COLO668 (cell line): Measurements from ENCODE around the gene ZMIZ1.

ENCODE experiments used
- DNase-seq: peaks from one replicate; lab custom pipeline; 2025; ENCODE audit not compliant: unreplicated experiment; lab: John Stamatoyannopoulos, UW

Gene ZMIZ1

DNA sequence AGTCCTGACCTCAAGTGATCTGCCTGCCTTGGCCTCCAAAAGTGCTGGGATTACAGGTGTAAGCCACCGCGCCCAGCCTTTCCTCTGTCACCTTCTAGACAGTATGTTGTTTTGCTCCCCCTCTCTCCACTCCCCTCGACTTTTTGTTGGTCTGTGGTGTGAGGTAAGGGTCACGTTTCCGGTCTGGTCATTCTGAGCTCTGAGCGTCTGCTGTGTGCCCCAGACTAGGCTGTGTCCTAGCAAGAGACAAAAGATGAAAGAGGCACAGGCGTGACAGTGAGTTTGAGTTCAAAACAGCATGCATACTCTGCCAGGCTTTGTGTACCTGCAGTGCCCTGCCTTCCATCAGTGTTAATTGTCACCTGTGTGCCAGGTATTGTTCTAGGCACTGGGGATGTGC, 191.1 kb downstream of the ZMIZ1 start:
- DNase-seq: no peak

DNA sequence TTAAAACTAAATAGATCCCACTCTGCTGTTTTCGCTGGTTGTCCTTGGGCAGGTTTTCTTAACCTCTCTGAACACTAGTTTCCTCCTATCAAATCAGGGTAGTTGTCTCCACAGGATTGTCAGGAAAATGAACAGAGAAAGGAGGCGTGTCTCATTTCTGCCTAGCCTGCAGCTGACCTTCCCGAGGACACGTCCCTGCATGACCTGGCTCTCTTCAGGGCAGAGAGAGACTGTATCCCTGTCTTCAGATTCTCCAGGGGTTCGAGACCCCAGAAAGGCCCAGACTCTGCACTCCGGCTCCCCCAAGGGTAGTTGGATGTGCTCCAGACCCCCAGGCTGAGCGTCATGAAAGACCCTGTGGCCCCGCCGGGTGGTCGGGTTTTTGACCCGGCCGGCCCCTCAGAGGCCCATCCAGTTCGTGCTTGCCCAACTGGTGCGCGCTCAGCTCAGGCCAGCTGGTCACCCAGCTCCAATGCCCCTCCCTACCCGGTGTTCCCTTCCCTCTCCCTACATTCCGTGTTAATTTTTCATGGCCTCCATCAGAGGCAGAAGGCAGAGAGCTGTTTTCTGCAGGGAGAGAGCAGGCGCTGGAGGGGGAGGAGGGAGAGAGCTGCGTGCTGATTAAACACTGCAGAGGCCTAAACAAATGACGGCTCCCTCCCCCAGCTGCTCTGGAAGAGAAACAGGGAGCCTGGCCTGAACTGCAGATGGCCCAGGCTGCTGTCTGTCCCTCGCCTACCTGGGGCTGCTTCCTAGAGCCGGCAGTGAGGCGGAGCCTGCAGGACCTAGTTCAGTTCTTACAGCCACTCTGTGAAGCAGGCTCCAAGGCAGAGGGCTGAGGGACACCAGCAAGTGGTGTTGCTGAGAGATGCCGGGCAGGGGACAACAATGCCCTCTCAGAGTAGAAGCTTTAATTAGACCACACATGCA, 192.3 kb downstream of the ZMIZ1 start:
- peak; percentile 74 for DNase-seq

DNA sequence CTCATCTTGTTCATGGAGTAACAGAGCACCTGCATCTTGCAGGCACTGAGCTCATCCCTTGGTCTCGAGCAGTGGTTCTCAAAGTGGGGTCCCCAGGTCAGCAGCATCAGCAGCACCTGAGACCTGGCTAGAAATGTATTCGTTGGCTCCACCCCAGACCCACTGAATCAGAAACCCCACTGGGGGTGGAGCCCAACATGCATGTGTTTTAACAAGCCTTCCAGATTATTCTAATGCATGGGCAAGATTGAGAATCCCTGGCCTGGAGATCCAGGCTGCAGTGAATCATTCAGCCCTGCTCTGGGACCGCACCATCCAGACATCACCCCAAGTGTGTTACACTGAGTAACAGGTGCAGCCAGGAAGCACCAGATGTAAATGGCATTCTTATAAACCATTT, 193.4 kb downstream of the ZMIZ1 start:
- no peak for DNase-seq

DNA sequence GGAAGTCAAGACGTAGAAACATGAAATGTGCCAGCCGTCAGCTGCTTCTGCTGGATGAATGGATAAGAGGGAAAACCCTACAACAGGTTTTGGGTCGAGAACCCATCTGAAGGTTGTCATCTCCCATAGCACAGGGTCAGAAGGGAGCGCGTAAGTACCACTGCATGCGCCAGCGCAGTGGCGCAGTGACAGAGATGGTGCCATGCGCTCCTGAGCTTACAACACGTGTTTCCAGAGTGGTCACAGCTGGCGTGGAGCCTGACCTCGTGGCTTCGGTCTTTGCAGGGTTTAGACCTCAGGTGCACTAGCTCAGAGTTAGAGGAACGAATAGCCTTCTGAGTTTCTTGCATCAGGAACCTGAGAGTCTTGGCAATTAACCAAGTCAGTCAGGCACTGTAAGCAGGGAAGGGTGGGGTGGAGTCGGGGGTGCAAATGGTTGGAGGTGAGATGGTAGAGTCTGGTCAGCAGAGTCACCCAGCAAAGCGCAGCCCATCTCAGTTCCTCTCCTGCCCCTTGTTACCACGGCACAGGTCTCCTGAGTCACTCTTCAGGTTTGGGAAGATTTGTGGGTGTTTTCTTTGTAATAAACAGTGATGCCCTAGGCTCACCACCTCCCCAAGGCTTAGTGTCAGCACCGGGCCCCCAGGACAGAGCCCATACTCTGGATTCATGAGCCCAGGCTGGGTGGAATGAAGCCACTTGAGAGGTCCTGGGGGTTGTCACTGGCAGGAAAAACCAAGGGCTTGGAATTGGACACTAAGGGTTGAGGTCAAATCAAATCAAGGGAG, 194.4 kb downstream of the ZMIZ1 start:
- DNase-seq: no peak

DNA sequence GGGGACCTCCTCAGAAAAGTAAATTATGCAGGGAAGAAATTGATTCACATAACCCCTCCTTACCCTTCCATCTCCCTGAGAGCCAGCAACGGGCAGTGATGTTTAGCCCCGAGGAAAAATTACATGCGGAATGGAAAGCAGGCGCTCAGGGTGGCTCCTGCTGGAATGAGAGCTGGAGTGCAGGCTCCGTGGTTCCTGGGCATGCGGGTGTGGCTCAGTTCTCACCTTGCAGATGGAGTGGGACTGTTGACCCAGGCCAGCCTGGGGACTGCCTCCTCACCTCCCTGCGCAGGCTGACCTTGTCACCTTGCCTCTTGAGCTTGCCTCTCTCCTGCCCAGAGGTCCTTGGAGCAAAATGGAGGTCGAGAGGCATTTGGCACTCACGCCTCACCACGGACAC, 195.2 kb downstream of the ZMIZ1 start:
- no peak for DNase-seq

DNA sequence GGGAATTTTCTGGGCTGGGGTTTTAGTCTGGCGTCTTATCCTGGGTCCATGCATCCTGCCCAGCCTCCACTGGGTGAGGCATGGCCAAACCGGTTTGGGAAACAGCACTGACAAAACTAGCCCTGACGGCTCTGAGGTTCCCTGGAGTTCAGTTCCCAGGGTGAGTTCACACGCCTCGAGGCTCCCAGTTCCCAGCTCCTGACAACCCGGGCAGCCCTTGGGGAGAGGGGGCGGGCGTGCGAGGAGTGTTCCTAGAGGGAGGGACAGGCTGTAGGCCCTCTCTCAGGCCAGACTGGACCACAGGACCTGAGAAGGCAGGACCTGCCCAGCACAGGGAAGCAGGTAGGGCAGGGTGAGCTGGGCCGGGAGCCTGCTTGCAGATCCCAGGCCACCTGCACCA, 196.2 kb downstream of the ZMIZ1 start:
- no peak for DNase-seq

DNA sequence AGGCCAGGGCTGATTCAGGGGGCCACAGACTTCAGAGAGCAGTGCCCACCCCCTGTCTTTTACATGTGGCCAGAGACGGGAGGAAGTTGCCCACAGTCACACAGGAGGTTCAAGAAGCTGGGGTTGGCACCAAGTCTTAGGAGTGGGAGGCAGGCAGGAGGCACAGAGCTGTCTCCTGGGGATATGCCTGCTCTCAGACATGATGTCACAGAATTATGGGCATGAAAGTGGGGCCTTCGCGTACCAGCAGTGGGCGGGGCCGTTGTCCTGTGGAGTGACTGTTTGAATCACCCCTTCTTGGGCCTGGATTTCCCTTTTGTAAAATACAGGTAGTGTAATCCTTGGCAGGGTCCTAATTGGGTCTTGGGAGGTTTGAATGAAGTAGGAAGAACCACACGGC, 197.3 kb downstream of the ZMIZ1 start:
- no peak for DNase-seq

DNA sequence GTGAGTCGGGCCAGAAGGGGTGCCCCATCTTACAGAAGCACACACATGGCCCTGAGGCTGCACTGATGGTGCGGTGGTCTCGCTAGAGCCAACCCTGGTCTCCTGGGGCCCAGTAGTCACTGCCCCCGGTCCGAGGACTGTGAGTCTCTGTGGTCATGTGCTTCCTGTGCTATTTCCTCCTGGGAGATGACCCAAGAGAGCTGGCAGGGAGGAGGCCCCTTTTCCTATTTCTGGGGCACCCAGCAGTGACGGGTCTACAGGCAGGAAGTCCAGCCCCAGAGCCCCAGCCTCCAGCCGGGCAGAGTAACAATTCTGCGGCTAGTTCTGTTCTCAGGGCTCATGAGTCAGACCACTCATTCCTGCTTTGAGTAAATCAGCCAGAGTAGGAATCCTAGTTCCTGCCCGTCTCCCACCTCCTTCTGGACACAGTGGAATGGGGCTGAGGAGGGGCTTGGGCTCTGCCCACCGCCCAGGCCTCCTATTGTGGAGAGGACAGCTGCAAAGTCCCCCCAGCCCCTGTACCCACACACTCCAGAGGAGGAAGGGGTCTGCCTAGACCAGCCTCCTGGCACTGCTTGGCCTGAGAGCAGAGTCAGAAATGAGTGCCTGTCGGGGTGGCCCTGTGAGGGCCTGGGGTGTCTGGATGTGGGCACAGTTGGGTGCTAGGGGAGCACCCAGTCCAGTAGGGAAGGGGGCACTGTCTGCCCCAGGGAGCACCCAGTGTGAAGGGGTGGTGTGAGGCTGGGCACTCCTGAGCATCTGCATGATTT, 198.0 kb downstream of the ZMIZ1 start:
- DNase-seq: no peak

DNA sequence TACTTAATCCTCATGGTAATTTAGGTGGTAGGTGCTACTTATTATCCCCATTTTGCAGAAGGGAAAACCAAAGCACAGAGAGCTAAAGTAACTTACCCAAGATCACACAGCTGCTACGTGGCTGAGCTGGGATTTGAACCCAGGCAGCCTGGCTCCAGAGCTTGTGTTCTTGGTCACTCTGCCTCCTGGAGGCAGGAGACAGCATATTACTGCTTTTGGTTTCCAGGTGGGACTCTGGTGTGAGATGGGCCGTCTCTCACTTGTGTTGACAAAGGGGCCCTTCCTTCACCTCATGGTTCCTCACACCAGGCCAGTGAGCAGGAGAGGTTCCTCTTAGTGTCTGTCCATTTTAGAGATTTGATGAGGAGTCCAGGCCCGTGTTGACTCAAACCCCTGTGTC, 198.7 kb downstream of the ZMIZ1 start:
- DNase-seq: no peak

DNA sequence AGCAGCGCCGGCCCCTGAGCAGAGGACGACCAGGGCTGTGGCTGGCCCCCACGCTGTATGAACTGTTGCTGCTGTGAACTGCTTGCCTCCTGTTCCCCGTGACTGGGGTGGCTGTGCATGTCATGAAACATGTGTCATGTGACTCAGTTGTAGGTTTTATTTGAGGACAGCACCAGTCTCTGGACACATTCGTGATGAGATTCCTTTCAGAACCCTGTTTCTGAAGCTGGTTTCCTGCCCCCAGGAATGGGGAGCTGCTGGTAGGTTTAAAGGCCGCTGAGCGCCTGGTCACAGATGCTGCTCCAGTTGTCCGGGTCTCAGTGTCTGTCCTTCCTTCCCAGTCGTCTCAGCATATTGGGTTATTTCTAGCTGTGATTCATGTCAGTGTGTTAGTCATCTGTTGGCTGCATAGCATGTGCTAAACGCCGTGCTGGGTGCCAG, 199.4 kb downstream of the ZMIZ1 start:
- no peak for DNase-seq

DNA sequence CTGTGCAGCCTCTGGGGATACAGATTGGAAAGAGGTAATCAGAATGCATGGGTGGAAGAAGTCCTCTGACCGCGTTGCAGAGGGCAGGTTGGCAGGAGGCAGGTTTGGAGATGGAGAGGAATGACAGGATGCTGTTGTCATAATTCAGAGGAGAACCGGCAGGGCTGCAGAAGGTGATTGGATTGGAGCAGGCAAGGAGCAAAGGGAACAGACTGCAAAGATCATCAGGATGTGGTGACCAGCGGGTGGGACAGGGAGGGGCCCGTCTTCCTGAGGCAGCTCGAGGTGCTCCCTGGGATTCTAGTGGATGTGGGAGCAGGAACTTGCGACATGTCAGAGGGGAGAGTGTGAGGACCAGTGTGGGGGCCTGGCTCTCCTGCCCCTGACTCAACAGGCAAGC, 200.0 kb downstream of the ZMIZ1 start:
- no peak for DNase-seq

DNA sequence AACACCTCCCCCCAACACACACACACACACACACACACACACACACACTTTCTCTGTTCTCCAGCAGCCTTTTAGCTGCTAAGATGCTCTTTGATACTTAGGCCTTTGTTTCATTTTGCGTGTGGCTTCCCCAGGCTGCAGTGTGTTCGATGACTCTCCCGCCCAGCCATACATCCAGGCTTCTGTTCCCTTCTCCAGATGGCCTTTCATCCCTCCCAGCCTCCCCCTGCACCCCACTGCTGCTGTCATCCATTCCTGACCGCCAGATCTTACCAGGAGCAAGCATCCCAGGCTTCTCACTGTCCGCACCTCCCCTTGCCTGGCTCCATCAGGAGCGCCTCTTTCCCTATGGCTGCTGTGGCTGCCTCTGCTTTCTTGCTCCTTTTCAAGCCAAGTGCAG, 200.7 kb downstream of the ZMIZ1 start:
- DNase-seq: no peak

DNA sequence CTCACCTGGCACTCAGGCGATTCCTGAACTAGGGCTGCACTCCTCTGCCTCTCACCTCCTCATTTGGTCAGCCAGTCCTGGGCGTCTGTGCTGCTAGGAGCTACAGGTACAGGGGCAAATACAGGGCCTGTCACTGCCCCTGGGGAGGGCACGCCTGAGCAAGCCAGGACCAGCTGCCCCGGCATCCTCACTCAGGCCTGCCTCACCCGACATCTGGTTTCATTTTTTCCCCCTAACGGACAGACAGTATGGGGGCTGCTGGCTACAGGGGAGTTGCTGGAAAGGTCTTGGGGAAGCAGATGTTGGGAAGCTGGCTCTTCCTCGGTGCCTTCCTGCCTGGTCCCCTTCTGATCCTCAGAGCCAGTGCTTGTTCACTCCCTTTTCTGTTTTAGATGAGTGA, 201.2 kb downstream of the ZMIZ1 start:
- no peak for DNase-seq

DNA sequence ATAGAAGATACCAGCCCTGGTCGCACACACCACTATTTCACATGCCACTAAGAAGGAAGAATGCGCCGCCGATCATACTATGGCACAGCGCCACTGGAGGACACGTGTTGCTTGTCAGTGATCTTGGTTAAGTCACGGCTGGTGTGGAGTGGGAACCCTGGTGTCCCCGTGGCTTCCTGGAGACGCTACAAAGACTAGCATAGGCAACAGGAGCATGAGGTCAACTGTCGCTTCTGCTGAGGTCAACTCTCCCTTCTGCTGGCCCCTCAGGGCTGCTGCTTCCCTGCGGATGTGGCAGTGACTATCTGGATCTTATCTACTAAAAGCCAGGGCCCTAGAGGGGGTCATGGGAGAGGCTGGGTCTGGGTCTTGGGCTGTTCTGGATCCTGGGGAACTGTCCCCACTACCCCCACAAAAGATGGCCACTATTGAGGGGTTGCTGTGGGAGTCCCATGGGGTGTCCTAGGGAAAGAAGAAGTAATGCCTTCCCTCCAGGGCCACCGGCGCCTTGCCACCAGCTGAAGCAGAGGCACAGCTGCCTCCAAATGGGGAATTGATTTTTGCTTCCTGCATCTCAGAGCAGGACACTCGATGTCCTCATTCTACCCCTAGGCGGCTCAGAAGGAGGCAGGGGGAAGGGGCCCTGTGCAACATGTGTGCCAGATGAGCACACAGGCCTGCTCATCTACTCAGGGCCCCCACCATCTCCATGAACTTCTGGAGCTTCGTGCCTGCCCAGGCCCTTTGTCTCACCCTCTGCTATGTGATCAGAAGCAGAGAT, 201.9 kb downstream of the ZMIZ1 start:
- no peak for DNase-seq

DNA sequence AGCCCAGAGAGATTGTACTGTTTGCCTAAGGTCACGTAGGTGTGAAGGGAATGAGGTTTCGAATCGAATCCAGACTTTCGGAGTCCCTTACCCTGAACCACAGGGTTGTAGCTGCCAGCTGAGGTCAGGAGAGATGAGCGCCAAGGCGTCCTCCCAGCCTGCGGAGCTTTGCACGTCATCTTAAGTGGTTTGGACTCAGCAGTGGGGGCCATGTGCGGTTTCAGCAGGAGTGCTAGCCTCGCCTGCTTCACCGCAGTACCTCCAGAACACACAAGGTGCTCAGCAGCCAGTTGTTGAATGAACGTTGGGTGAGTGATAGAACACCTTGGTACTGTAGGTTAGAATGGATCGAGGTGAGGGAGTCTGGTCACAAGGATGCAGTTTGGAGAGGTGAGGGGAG, 203.6 kb downstream of the ZMIZ1 start:
- no peak for DNase-seq

DNA sequence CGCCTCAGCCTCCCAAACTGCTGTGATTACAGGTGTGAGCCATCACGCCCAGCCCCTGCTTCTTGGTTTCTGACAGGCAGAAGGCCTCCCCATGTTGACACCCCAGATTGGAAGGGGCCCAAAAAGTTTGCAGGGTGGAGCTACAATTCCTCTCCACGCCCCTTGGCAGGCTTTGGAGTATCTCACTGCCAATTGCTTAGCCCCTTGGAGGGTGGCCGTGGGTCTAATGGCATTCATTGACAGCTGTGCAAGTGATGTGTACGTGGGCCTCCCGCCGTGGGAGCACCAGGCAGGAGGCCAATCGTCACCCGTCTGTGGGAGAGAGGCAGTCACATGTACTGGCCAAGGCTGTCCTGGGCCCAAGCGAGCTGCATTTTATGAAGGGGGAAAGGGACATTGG, 204.8 kb downstream of the ZMIZ1 start:
- no peak for DNase-seq

DNA sequence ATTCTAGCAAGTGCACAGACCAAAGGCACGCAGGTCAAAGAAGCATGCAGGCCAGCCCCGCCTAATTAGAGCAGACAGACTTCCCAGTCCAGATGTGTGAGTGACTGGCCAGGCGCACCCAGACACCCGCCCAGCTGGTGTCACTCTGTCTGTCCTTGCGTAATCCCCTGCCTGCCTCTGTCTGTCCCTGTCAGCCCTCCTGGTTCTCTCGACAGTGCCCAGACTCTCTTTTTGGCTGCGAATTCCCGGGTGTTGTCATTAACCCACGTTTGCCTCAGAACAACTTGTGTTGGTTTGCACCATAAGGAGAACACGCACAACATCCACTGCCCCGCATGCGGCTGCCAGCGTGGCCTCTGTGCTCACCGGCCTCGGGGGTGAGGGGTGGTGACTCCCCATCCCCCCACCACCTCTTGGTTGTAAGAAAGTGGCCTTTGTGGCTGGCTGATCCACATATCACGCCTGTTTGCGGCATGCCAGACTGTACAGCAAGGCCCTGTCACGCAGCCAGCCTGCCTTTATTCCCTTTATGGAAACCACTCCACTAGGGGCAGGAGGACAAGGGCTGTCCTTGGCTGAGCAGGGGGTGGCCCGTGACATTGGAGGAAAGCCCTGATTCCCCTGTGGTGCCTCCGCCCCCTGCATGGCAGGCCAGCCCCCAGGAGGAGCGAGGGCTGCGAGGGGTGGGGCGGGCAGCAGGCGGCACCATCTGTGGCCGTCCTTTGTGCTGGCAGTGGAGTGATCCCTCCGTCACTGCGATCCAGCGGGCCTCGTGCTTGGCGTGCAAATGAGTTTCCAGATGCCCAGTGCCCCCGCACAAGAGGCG, 205.7 kb downstream of the ZMIZ1 start:
- no peak for DNase-seq

DNA sequence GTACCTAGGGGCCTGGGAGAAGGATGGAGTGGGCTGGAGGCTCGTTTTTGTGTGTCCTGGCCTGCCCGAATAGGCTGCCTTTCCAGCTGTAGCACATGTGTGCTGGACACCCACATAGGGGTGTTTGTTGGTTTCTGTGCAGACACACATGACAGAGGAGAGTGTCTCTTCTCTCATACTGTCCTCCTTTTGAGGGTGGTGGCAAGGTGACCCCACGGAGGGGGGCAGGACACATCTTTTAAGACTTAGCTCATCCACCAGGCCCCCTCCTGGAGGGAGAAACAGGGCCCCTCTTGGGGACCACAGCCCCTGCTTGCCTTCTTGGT, 206.3 kb downstream of the ZMIZ1 start:
- DNase-seq: no peak

DNA sequence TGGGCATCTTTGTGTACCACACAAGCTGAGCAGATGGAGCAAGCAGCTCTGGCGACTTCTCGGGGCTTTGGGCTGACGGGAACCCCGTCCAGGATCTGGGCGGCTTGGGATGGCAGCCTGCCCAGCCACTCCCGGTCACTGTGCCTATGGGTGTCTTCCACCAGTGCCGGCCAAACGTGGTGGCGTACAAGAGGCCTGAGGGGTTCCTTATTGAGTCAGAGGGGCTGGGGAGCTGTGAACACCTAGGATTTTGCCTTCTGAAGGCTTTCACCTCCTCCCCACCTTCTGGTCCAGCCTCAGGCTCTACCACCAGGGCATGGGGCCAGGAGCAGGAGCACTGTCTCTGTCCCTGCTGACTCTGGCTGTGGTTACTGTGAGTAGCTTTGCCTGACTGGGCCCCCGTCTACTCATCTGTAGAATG, 206.7 kb downstream of the ZMIZ1 start:
- DNase-seq: no peak
